SH-SY5Y (cell line): Measurements from ENCODE around the gene CCDC13.

Source experiments
- GATA2 ChIP-seq: IDR thresholded peaks from 2 replicates; pipeline ENCODE4 v1.6.1; 2011; ENCODE audit warnings: mild to moderate bottlenecking, low read depth, low read length
- GATA3 ChIP-seq: IDR thresholded peaks from 2 replicates; pipeline ENCODE4 v1.6.1; 2011; ENCODE audit warnings: low read depth, mild to moderate bottlenecking, low read length, moderate library complexity

DNA sequence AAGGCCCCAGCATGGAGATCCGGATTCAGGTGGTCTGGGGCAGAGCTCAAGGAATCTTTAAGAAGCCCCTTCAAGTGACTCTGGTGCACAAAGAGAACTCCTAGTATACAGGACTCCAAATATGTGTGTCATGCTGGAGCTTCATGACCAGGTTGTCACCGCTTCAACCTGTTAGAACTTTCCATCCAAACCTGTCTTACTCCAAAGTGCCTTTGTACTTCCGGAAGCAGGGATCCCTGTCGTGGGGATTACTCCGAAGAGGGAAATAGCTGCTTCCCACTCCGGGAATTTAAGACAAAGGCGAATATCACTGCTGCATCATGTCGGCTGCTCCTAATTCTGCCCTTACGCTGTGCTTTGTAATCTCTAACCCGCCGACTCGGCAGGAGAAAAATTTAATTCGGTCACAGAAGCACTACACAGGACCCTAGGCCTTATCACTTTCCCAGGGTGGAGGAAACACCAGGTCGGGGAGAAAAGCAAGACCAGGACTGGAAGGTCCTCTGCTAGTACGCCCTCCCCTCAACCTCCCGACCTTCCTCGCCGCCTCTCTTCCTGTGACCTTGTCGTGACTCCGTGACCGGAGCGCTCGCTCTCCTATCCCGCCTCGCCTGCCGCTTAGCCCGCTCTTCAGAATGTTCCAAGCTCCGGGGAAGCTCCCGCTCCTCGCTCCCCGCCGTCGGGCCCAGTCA is 30.5 kb upstream of the CCDC13 start:
- TF ChIP-seq GATA2 (0 out of 2 replicates have a peak, but pooled peaks have one; percentile 24), GATA3 (no peak)
